IPS DF 19.7 (cell line): ENCODE results near the gene C3orf85.
"Not testable (repeated sequence)": the region's sequence is repeated elsewhere in the genome, so short reads cannot be mapped to it uniquely, and the experiment has no call there.

Experiments used
- DNase-seq: peaks from one replicate; pipeline ENCODE4 v3.0.0-alpha.2; 2013; ENCODE audit warnings: low read depth, low spot score

Gene C3orf85

GRCh38 chr3:109136523-109136922 lies at the start of gene C3orf85:
TSS of gene C3orf85 (plus strand) at chr3:109136719. CDS start at chr3:109136848, 129 bp downstream.
- DNase-seq: no peak

GRCh38 chr3:109089265-109089664 lies 47.3 kb upstream of the C3orf85 start:
- no peak for DNase-seq

- DNase-seq: no peak
Observed at GRCh38 chr3:109091846-109092245, 44.7 kb upstream of the C3orf85 start.

GRCh38 chr3:109093561-109093960 lies 43.0 kb upstream of the C3orf85 start:
- no peak for DNase-seq

GRCh38 chr3:109095166-109095565 lies 41.4 kb upstream of the C3orf85 start:
- no peak for DNase-seq

- peak; percentile 28 for DNase-seq
Observed at GRCh38 chr3:109098079-109098644, 38.4 kb upstream of the C3orf85 start.

GRCh38 chr3:109109574-109109973 lies 26.9 kb upstream of the C3orf85 start:
- peak; percentile 5 for DNase-seq

GRCh38 chr3:109112946-109113760 lies 23.4 kb upstream of the C3orf85 start:
- no peak for DNase-seq

- no peak for DNase-seq
Observed at GRCh38 chr3:109114746-109115145, 21.8 kb upstream of the C3orf85 start.

GRCh38 chr3:109115451-109115850 lies 21.1 kb upstream of the C3orf85 start:
- DNase-seq: no peak

GRCh38 chr3:109116031-109116430 lies 20.5 kb upstream of the C3orf85 start:
- DNase-seq: no peak

- no peak for DNase-seq
Observed at GRCh38 chr3:109117939-109118338, 18.6 kb upstream of the C3orf85 start, which contains the start of gene MORC1. TSS of gene MORC1 (minus strand) at chr3:109118134. CDS start at chr3:109118059, 75 bp downstream.

- no peak for DNase-seq
Observed at GRCh38 chr3:109118584-109118983, 17.9 kb upstream of the C3orf85 start.

GRCh38 chr3:109122690-109123089 lies 13.8 kb upstream of the C3orf85 start:
- DNase-seq: no peak

- no peak for DNase-seq
Observed at GRCh38 chr3:109125902-109126301, 10.6 kb upstream of the C3orf85 start.

- no peak for DNase-seq
Observed at GRCh38 chr3:109127553-109127952, 9.0 kb upstream of the C3orf85 start.

- DNase-seq: no peak
Observed at GRCh38 chr3:109131276-109131675, 5.2 kb upstream of the C3orf85 start.

- DNase-seq: no peak
Observed at GRCh38 chr3:109132801-109133473, 3.6 kb upstream of the C3orf85 start.

- DNase-seq: not testable (repeated sequence)
Observed at GRCh38 chr3:109133474-109133816, 3.1 kb upstream of the C3orf85 start.

- no peak for DNase-seq
Observed at GRCh38 chr3:109137761-109138160, 1.2 kb downstream of the C3orf85 start.

GRCh38 chr3:109140318-109140717 lies 3.8 kb downstream of the C3orf85 start:
- DNase-seq: no peak

GRCh38 chr3:109143646-109144045 lies 7.1 kb downstream of the C3orf85 start:
- DNase-seq: no peak

GRCh38 chr3:109149078-109149477 lies 12.6 kb downstream of the C3orf85 start:
- DNase-seq: no peak
